Neural cell (in vitro differentiated cells): Measurements from ENCODE around the gene LRRC61. TPM values are rescaled to one million over a fixed set of nuclear protein-coding genes. Genes with fewer than 3 reads are reported as not detected.

Experiments
- H2AFZ ChIP-seq: fragments of 200-600, 300-800 bp; sonication (generic), shearing (Covaris generic); 2 replicates; pipeline ENCODE4 v1.6.0; 2014; ENCODE audit warnings: low read depth, mild to moderate bottlenecking, antibody characterized with exemption, low read length, moderate library complexity
- H3F3A ChIP-seq: fragments of 200-600 bp; shearing (Covaris generic); 2 replicates; pipeline ENCODE4 v1.6.1; 2016; ENCODE audit warnings: mild to moderate bottlenecking, moderate library complexity, mixed read lengths, antibody characterized with exemption, low read length; ENCODE audit not compliant: insufficient read depth, poor library complexity, severe bottlenecking
- H3K27ac ChIP-seq: fragments of 200-600, 300-800 bp; sonication (generic), shearing (Covaris generic); 2 replicates; pipeline ENCODE4 v1.5.1; 2014; ENCODE audit warnings: mild to moderate bottlenecking, low read length, moderate library complexity
- H3K27me3 ChIP-seq: fragments of 300-800, 200-600 bp; sonication (generic), shearing (Covaris generic); 2 replicates; pipeline ENCODE4 v1.6.0; 2014; ENCODE audit warnings: mild to moderate bottlenecking, low read depth, low read length, moderate library complexity; ENCODE audit not compliant: insufficient read depth
- H3K36me3 ChIP-seq: fragments of 300-800, 200-600 bp; sonication (generic), shearing (Covaris generic); 2 replicates; pipeline ENCODE4 v1.5.1; 2014; ENCODE audit warnings: mild to moderate bottlenecking, antibody characterized with exemption, low read length, moderate library complexity; ENCODE audit not compliant: insufficient read depth
- H3K4me2 ChIP-seq: fragments of 300-800, 200-600 bp; sonication (generic), shearing (Covaris generic); 2 replicates; pipeline ENCODE4 v1.6.0; 2014; ENCODE audit warnings: mild to moderate bottlenecking, low read length
- H3K4me3 ChIP-seq: fragments of 300-800, 200-600 bp; sonication (generic), shearing (Covaris generic); 2 replicates; pipeline ENCODE4 v1.5.1; 2014; ENCODE audit warnings: mild to moderate bottlenecking, low read length, moderate library complexity
- H3K79me2 ChIP-seq: fragments of 200-600 bp; shearing (Covaris generic); replicated peaks from 2 replicates; pipeline ENCODE4 v1.6.0; 2014; ENCODE audit warnings: mild to moderate bottlenecking, low read length, moderate library complexity; ENCODE audit not compliant: insufficient read depth
- H3K9ac ChIP-seq: fragments of 300-800, 200-600 bp; sonication (generic), shearing (Covaris generic); 2 replicates; pipeline ENCODE4 v1.6.1; 2016; ENCODE audit warnings: mild to moderate bottlenecking, low read length, mixed read lengths
- H3K9me2 ChIP-seq: fragments of 200-600 bp; shearing (Covaris generic); 2 replicates; pipeline ENCODE4 v1.6.1; 2016; ENCODE audit warnings: mild to moderate bottlenecking, low read length, mixed read lengths; ENCODE audit not compliant: insufficient read depth
- H3K9me3 ChIP-seq: fragments of 200-600, 300-800 bp; sonication (generic), shearing (Covaris generic); 2 replicates; pipeline ENCODE4 v1.6.1; 2016; ENCODE audit warnings: mild to moderate bottlenecking, mixed run types, low read length, moderate library complexity, mixed read lengths
- H4K20me1 ChIP-seq: fragments of 200-600 bp; shearing (Covaris generic); 2 replicates; pipeline ENCODE4 v1.6.1; 2016; ENCODE audit warnings: mild to moderate bottlenecking, mixed run types; ENCODE audit not compliant: insufficient read depth
- EP300 ChIP-seq: fragments of 450-650 bp; conservative IDR thresholded peaks from 2 replicates; pipeline ENCODE4 v1.6.1; 2014; ENCODE audit warnings: antibody characterized with exemption, mild to moderate bottlenecking, moderate library complexity; ENCODE audit not compliant: poor library complexity, severe bottlenecking
- EZH2 ChIP-seq: fragments of 200-600, 300-800 bp; shearing (Covaris generic), sonication (generic); IDR thresholded peaks from 2 replicates; pipeline ENCODE4 v1.6.1; 2014; ENCODE audit warnings: antibody characterized with exemption, low read length, borderline replicate concordance, mild to moderate bottlenecking; ENCODE audit not compliant: insufficient read depth, poor library complexity, severe bottlenecking
- MXI1 ChIP-seq: fragments of 450-650 bp; conservative IDR thresholded peaks from 2 replicates; pipeline ENCODE4 v1.6.1; 2014; ENCODE audit warnings: antibody characterized with exemption, mild to moderate bottlenecking; ENCODE audit not compliant: poor library complexity, severe bottlenecking
- POLR2AphosphoS5 ChIP-seq: IDR thresholded peaks from 2 replicates; pipeline ENCODE4 v1.6.1; 2012
- RAD21 ChIP-seq: fragments of 450-650 bp; conservative IDR thresholded peaks from 2 replicates; pipeline ENCODE4 v1.6.1; 2014; ENCODE audit warnings: antibody characterized with exemption, mild to moderate bottlenecking, moderate library complexity
- SMC3 ChIP-seq: fragments of 450-650 bp; conservative IDR thresholded peaks from 2 replicates; pipeline ENCODE4 v1.6.1; 2014; ENCODE audit warnings: antibody characterized with exemption, mild to moderate bottlenecking, moderate library complexity; ENCODE audit not compliant: poor library complexity
- TAF1 ChIP-seq: IDR thresholded peaks from 2 replicates; pipeline ENCODE4 v1.6.1; 2012; ENCODE audit warnings: low read depth
- polyA plus RNA-seq: library from polyadenylated mRNA; depleted of rRNA; stranded (reverse); fragments of >200 nt; gene quantifications from 2 replicates; pipeline ENCODE4 v1.2.3, GENCODE V29; 2014
- TF ChIP-seq, protein P1 (sequence below): fragments of 450-650 bp; IDR thresholded peaks from 2 replicates; pipeline ENCODE4 v1.5.1; 2014; ENCODE audit warnings: antibody characterized with exemption, mild to moderate bottlenecking, moderate library complexity; ENCODE audit not compliant: poor library complexity, severe bottlenecking
- TF ChIP-seq, protein P2 (sequence below): IDR thresholded peaks from 2 replicates; pipeline ENCODE4 v1.6.1; 2012; ENCODE audit warnings: borderline replicate concordance

The LRRC61 gene
- polyA plus RNA-seq, 1 donor from 2014 or later, result 5.0 TPM

DNA sequence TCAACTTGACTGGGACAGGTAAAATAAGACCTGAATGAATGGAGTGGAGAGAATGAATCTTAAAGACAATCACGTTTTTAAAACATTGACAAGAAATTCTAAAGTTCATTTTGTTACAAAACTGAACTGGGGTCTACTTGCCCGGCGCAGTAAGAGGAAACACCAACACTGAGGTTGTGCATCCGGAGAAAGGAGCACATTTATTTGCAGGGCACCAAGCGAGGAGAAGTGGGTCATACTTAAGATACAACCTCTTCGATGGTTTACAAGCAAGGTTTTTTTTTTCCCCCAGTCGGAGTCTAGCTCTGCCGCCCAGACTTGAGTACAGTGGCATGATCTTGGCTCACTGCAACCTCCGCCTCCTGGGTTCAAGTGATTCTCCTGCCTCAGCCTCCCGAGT is 42.0 kb downstream of the LRRC61 start:
- Histone ChIP-seq H3K27me3 (no peaks in the 10 kb centered on the region), H3K9me3 (no peaks in the 10 kb centered on the region), H3K9me2 (no peaks in the 10 kb centered on the region), H3K36me3 (no peaks in the 10 kb centered on the region), H2AFZ (no peak overlapping the region), H3K79me2 (peaks cover 13% of the 10 kb centered on the region), H3K27ac (no peak overlapping the region), H3K9ac (no peak overlapping the region), H3F3A (no peaks in the 10 kb centered on the region), H3K4me3 (no peak overlapping the region), H3K4me2 (no peak overlapping the region), H4K20me1 (no peaks in the 10 kb centered on the region)
- TF ChIP-seq EZH2, result no peak
- TF ChIP-seq SMC3, result no peak
- TF ChIP-seq, protein P1, sequence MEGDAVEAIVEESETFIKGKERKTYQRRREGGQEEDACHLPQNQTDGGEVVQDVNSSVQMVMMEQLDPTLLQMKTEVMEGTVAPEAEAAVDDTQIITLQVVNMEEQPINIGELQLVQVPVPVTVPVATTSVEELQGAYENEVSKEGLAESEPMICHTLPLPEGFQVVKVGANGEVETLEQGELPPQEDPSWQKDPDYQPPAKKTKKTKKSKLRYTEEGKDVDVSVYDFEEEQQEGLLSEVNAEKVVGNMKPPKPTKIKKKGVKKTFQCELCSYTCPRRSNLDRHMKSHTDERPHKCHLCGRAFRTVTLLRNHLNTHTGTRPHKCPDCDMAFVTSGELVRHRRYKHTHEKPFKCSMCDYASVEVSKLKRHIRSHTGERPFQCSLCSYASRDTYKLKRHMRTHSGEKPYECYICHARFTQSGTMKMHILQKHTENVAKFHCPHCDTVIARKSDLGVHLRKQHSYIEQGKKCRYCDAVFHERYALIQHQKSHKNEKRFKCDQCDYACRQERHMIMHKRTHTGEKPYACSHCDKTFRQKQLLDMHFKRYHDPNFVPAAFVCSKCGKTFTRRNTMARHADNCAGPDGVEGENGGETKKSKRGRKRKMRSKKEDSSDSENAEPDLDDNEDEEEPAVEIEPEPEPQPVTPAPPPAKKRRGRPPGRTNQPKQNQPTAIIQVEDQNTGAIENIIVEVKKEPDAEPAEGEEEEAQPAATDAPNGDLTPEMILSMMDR, result no peak
- no peak for TF ChIP-seq MXI1
- TF ChIP-seq POLR2AphosphoS5, result no peak
- TF ChIP-seq EP300, result no peak
- TF ChIP-seq TAF1, result no peak
- TF ChIP-seq, protein P2, sequence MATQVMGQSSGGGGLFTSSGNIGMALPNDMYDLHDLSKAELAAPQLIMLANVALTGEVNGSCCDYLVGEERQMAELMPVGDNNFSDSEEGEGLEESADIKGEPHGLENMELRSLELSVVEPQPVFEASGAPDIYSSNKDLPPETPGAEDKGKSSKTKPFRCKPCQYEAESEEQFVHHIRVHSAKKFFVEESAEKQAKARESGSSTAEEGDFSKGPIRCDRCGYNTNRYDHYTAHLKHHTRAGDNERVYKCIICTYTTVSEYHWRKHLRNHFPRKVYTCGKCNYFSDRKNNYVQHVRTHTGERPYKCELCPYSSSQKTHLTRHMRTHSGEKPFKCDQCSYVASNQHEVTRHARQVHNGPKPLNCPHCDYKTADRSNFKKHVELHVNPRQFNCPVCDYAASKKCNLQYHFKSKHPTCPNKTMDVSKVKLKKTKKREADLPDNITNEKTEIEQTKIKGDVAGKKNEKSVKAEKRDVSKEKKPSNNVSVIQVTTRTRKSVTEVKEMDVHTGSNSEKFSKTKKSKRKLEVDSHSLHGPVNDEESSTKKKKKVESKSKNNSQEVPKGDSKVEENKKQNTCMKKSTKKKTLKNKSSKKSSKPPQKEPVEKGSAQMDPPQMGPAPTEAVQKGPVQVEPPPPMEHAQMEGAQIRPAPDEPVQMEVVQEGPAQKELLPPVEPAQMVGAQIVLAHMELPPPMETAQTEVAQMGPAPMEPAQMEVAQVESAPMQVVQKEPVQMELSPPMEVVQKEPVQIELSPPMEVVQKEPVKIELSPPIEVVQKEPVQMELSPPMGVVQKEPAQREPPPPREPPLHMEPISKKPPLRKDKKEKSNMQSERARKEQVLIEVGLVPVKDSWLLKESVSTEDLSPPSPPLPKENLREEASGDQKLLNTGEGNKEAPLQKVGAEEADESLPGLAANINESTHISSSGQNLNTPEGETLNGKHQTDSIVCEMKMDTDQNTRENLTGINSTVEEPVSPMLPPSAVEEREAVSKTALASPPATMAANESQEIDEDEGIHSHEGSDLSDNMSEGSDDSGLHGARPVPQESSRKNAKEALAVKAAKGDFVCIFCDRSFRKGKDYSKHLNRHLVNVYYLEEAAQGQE, result no peak
- TF ChIP-seq RAD21, result no peak

DNA sequence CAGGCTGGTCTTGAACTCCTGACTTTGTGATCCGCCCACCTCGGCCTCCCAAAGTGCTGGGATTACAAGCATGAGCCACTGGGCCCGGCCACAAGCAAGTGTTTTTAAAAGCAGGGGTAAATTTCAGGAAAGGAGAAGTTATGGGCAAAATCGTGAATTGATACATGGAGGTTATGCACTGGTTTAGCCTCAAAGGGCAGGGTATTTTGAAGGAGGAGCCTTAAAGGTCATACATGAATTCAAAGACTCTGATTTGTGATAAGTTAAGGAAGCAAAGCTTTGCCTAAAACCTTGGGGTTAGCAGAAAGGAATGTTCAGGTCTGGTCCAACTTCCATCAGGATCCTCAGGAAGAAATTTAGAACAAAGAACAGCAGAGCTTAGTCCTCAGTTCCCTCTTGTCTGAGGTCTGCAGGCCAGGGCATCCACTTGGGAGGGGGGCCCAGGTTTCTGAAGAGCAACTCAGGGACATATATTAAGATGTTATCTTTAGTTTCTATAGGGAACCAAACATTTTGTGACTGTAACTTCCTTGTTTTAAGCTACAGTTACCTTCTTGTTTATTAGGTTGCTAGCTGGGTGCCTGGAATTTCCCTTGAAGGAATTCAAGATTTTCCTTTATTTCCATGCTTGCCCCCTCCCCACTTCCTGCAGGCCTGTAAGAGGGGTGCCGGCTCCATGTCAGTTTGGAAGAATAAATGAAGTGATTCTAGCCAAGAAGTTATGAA is 42.7 kb downstream of the LRRC61 start:
- no peak overlapping the region for H3K4me3 ChIP-seq
- no peaks in the 10 kb centered on the region for H3F3A ChIP-seq
- no peaks in the 10 kb centered on the region for H4K20me1 ChIP-seq
- no peaks in the 10 kb centered on the region for H3K9me3 ChIP-seq
- no peak overlapping the region for H3K4me2 ChIP-seq
- no peaks in the 10 kb centered on the region for H3K36me3 ChIP-seq
- H3K9ac ChIP-seq, result no peak overlapping the region
- no peak overlapping the region for H2AFZ ChIP-seq
- H3K27me3 ChIP-seq, result no peaks in the 10 kb centered on the region
- TF ChIP-seq EP300 (no peak), RAD21 (no peak), SMC3 (no peak), TAF1 (no peak), POLR2AphosphoS5 (no peak)
- TF ChIP-seq, protein P1, result no peak
- no peaks in the 10 kb centered on the region for H3K9me2 ChIP-seq
- peaks cover 19% of the 10 kb centered on the region for H3K79me2 ChIP-seq
- H3K27ac ChIP-seq, result no peak overlapping the region
